NCI-H2029 treated with DMSO at 0.1 percent for 48 hours (cell line): ENCODE results near the gene SHROOM3.
"Not testable (repeated sequence)": the region's sequence is repeated elsewhere in the genome, so short reads cannot be mapped to it uniquely, and the experiment has no call there.

Source experiments
- DNase-seq: peaks from one replicate; lab custom pipeline; 2025; lab: John Stamatoyannopoulos, UW

The SHROOM3 gene

DNA sequence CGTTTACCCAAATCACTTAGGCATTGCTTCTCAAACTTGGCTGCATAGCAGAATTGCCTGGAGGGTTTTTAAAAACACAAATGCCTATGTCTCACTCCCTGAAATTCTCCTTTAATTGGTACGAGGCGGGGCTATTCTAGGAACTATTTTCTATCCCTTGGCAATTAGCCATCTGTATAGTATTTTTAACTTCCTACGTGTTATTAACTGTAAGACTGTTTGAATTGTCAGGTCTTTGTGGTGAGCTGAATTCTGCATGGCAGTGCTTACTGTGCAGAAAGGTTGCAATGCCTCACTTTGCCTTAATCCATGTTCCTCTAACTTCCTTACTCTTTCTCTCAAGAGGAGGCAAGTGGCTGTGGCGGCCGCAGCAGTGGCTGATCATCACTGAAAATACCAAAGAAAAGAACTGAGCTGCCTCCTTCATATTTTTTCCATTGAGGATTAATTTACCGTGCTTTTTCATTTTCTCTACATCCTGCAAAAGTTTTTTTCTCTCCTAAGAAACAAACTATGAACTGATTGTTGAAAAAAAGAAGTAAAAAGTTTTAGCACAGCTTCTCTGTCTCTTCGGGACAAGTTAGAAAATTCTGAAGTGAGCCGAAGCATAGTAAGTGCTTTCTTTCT, at the start of gene SHROOM3:
SHROOM3 (plus strand) TSS at position 329 of the 627 bp plus-strand sequence. CDS start 824 bp downstream, outside the sequence.
- DNase-seq = no peak

DNA sequence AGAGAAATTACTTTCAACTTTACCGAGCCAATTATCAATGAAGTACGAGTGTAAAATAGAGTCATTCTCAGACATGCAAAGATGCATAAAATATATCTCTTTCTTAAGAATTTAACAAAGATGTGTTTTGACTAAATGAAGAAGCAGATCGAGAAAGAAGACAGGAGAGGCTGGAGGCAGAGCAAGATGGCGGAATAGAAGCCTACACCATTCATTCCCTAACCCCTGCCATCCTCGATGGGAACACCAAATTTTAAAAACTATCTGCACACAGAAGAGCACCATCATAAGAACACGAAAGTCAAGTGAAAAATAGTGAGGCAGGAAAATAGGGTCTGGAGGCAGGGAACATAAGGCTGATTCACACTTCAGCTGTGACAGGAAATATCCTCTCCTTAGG, 49.1 kb upstream of the SHROOM3 start:
- DNase-seq = no peak

DNA sequence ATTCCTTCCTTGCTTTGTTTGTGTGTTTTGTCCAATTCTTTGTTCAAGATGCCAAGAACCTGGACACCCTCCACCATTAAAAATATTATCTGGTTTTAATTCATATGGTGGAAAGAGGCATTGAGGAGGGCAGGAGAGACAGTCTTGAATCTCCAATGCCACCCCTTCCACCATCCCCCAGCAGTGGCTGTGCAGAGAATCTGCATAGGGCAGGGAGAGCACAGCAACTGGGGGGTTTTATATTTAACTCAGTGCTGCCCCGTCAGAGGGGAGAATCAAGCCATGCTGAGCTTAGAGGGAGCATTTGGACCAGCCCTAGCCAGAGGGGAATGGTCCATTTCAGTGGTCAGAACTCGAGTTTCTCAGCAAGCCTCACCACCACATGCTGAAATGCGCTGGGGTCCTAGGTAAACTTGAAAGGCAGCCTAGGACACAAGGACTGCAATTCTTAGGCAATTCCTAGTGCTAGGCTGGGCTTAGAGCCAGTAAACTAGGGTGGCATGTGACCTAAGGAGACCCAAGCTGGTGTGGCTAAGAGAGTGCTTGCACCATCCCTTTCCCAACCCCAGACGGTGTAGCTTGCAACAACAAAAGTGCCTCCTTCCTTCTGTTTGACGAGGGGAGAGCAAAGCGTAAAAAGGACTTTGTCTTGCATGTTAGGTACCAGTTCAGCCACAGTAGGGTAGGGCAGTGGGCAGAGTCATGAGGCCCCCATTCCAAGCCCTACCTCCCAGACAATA, 48.3 kb upstream of the SHROOM3 start:
- no peak for DNase-seq

DNA sequence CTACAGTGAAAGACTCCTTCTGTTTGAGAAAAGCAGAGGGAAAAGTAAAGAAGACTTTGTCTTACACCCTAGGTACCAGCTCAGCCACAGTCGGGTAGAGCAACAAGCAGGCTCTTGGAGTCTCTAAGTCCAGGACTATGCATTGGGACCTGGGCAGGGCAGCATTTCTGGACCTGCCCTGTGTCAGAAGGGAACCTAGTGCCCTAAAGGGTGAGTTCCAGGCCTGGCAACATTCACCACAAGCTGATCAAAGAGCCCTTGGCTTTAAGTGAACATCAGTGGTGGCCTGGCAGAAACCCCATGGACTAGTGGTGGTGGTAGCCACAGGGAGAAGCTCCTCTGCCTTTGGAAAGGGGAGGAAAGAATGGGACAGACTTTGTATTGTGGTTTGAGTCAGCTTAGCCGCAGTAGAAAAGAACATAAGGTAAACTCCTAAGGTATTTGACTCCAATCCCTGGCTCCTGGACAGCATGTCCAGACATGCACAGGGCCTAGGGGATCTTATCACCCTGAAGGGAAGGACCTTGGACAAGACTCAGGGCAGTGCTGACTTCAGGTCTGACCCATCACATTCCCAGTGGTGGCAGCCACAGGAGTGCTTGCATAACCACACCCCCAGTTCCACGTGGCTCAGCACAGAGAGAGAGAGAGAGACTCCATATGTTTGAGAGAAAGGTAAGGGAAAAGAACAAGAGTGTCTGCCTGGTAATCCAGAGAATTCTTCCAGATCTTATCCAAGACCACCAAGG, 46.7 kb upstream of the SHROOM3 start:
- no peak for DNase-seq

DNA sequence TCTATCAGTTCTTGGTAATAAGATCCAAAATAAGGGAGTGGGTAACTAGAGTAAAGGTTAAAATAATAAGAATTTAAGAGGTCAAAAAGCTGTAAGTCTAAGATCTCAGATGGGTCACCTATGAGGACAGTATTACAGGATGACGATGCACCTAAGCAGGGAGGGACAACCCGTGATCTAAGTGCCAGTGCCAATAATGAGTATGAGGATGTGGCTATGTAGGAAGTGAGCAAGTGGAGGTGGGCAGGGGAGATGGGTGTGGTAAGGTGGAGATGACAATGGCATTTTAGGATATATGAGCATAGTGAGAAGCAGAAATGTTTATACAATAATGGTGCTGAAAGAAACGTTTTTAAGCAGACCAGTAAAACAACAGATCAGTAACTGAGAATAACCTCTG, 33.4 kb upstream of the SHROOM3 start:
- no peak for DNase-seq

DNA sequence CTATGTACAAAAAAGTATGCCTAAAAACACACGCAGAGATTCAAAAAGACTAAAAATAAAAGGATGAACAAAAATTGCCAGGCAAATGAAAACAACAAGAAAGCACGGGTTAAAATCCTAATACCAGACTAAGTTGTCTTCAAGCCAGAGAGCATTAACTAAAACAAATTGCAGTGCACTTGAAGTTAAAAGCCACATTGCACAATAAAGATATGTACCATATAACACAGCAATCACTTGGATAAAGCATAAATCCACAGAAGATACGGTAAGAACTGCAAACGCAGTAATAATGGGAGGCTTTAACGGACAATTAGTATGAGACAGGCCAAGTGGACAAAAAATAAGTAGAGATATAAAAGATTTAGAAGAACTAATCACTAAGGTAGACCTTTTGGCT, 28.9 kb upstream of the SHROOM3 start:
- no peak for DNase-seq

DNA sequence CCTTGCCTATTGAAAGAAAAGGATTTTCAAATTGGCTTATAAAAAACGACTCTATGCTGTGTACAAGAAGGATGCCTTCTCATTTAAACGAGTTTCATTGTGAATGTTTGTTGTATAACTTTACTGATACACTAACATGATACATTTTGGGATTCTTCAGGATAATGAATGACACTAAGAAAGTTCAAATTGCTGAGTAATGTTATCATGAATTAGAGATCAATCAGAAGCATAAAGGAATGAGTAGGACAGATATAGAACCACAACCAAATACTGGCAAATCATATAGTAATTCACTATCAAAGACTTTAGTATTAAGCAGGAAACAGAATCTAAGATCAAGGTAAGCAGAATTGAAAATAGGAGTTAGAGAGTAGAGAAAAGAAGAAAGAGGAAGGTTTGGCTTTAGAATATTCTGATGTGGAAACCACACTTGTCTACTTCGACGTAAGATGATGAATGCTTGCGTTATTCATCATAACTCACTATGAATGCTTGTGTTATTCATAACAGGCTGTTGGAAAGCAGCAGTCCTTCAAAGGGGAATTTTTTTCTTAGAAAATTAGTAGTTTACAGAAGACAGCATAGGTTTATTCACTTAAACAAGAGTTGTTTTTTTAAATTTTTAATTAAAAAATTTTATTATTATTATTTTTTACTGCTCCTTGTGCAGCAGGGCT, 27.4 kb upstream of the SHROOM3 start:
- no peak for DNase-seq

DNA sequence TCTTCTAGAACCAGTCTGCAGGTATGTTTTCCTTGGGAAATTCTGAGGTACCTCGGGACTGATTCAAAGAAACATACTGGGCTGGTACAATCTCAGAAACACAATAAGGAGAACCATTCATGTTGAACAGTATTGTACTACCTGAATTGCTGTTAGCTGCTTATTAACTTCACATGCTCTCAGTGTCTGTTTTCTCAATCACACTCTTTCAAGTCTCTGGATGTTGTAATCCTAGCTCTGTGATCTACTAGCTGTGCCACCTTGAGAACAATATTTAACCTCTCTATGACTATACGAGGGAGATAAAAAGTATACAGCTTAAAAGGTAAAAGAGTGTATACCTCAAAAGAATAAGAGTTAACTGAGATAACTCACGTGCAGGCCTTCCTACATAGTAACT, 24.4 kb upstream of the SHROOM3 start:
- no peak for DNase-seq

DNA sequence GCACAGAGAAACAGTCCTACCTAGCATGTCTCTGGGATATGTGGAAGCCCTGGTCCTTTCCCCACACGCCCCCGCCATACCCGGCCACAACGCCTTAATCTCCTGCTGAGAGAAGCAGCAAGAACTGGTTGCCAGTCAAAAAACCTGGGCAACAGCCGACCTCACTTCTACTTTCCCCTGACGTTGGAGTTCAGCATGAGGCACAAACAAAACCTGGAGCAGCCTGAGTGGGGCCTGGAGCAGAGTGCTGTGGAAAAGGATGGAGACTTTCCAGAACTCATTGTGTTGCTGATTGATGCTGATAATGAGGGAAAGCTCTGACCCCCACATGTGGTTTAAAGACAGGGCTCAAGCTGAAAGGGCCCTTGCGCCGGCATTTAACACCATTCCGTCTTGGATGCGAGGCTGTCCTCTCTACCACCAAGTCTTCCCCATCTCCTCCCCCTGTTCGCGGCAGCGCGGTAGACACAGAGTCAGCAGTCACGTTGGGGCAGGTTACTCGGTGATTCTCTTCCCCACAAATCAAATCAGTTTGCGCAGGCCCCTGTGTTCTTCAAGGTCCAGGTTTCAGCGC, 14.8 kb upstream of the SHROOM3 start:
- DNase-seq = no peak

DNA sequence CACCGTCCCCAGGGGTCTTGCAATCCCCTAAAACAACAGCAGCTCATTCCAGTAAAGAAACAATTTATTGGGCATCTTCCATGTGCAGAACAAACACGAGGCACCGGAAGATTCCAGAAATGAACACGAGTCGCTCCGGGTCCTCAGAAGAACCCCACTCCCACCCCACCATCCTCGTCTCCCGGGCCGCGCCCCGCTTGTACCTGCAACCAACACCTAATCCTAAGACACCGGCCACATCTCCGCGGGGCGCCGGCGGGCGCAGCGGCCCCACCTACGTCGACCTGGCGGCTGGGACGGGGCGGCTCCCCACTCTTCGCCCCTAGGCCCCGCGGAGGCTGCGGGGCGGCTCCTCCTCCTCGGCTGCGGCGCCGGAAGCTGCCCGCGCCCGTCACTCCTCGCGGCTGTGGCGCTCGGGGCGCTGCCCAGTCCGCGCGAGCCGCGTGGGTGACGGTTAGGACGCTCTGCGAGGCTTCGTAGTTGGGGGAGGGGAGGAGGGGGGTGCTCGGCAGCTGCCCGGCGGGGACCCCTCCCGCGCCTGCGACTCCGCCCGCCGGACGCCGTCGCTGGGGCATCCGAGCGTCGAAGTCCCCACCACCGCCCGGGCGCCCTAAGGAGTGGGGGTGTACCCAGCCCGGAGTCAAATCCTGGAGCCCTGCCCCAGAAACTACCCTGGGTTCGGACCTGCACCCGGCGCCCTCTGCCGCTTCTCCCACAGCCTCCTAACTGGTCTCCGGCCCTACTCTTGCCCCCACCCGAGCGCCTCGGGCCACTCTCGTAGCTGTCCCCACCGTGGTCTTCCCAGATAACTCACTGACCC, 14.1 kb upstream of the SHROOM3 start, which contains the start of gene CCDC158:
CCDC158 (minus strand) TSS at position 380 of the 820 bp plus-strand sequence. CDS start 17,934 bp downstream, outside the sequence.
- DNase-seq = no peak

DNA sequence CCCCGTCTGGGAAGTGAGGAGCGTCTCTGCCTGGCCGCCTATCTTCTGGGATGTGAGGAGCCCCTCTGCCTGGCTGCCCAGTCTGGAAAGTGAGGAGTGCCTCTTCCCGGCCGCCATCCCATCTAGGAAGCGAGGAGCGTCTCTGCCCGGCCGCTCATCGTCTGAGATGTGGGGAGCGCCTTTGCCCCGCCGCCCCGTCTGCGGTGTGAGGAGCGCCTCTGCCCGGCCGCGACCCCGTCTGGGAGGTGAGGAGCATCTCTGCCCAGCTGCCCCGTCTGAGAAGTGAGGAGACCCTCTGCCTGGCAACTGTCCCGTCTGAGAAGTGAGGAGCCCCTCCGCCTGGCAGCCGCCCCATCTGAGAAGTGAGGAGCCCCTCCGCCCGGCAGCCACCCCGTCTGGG, 11.9 kb upstream of the SHROOM3 start:
- DNase-seq = not testable (repeated sequence)

DNA sequence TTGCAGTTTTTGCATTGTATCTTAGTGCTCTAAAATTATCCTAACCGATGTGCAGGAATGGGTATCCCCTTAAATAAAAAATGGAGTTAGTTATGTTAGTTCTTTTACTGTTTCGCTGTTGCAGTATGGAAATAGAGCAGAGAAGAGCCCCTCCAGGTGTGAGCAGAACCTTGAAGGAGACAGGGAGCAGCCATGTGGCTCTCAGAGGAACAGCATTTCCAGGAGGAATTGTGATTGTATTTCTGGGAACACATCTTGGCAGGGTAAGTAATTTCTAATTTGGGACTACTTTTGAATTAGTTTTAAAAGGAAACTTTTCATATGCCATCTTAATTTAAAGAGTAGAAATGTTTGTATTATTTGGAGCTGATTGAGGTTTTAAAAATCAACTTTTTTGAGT, 8.8 kb upstream of the SHROOM3 start:
- no peak for DNase-seq

DNA sequence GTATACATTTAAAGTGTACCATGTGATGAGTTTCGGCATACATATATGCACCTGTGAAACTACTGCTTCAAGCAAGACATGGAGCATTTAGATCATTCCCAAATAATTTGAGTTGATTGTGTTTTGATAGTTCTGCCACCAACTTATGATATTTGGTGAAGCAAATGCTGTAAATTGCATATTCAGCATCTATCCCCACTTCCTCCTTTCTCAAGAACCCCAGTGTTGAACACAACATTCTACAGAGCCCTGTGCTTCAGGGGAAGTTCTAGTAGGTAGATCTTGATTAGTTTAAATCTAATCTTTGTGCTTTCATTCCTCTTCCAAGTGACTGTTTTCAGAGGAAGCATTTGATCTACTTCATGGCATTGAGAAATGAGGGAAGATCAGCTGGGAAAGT, 5.4 kb upstream of the SHROOM3 start:
- no peak for DNase-seq

DNA sequence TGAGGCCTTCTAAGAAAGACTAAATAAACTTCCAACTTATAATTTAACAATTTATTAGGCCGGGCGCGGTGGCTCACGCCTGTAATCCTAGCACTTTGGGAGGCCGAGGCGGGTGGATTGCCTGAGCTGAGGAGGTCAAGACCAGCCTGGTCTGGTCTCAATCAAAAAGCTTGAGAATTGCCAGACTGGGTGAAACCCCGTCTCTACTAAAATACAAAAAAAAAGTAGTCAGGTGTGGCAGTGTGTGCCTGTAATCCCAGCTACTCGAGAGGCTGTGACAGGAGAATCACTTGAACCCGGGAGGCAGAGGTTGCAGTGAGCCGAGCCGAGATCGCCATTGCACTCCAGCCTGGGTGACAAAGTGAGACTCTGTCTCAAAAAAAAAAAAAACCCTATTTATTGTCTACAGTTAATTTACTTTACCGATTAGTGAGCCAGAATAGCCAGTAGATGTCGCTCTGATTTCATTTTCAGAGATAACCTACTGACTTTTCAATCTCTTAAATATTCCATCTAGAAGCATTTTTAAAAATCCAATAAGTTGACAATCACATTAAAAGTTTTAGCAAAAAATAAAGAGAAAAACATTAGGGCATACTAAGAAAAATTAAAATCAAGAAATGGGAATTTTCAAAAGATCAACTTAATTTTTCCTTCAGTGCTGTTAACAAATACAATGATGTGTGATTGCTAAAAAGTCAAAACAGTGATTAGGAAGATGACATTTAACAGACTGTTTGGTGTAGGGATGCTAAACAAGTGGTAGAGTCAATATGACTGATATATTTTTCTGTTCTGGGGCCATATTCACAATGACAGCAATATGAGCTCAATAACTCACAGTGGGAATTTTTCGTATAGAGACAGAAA, 4.3 kb upstream of the SHROOM3 start:
- DNase-seq = peak; percentile 9

DNA sequence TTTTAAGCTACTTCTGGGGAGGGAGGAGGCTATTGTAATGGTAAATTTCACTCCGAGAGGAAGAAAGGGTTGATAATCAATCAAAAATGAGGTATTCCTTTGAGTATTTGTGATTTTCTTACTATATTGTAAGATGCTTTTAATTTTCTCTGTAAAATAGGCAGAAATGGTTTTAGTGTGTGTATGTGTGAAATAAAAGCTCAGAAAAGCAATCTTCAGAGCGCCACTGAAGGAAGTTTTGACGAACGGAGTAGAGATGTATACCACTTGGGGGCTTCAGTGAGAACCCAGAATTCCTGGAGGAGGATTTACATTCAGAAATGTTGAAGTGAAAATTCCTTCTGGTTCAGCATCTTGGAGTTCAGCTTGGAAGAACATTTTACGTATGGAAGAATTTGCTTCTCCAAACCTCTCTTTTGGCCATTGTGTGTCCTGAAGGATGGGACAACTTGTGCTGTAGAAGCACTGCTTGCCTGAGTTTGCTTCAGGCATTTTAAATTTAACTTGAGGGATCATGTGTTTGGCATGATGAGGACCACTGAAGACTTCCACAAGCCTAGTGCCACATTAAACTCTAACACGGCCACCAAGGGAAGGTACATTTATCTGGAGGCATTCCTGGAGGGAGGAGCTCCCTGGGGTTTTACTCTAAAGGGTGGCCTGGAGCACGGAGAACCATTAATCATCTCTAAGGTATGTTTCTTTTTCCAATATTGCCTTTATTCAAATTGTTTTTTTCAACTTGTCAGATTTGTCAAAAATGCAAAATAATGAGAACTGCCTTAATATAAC, 695 bp downstream of the SHROOM3 start:
- DNase-seq = no peak

DNA sequence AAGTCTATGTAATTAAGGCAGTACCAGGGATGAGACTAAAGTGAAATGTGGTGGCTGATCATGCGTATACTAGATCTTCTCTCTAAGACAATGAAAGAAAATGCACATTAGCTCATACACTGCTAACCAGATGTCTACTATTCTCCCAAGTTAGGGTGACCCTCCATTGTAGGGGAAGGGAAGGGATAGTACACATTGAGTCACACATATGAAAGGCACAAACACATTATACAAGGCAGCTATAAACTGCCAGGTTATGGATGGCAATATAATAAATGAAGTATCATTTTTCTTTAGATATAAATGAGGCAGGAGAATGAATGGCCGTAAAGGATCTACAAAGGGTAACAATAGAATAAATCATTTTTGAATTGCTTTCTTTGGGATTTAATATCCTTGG, 4.5 kb downstream of the SHROOM3 start:
- no peak for DNase-seq

DNA sequence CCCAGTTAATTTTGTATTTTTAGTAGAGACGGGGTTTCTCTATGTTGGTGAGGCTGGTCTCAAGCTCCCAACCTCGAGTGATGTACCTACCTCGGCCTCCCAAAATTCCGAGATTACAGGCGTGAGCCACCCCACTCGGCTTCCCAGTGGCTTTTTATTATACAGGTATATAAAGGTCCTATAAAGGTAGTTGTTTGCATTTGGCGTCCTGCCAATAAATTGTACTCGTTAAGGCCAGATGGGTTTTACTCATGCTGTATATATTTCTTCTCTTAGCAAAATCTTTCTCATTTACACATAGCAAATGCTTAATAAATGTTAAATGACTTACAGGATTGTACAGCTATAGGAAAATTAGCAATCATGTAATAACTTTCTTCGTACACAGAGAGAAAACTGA, 6.9 kb downstream of the SHROOM3 start:
- no peak for DNase-seq

DNA sequence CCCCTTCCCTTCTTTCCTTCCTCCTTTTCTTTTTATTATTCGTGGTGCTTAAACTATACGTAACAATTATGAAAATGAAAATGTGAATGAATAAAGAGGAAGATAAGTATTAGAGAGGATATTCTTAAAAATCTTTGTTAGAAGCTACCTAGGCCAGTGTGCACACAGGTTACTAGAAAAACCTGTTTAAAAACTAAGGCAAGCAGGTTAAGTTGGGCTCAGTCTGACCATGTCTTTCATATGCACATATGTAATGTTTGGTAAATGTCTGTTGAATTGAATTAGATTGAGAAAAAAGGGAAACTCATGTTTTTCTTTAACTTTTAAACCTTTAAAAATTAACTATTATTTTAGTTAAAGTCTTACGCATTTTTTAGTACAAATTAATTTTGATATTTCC, 7.8 kb downstream of the SHROOM3 start:
- DNase-seq = no peak

DNA sequence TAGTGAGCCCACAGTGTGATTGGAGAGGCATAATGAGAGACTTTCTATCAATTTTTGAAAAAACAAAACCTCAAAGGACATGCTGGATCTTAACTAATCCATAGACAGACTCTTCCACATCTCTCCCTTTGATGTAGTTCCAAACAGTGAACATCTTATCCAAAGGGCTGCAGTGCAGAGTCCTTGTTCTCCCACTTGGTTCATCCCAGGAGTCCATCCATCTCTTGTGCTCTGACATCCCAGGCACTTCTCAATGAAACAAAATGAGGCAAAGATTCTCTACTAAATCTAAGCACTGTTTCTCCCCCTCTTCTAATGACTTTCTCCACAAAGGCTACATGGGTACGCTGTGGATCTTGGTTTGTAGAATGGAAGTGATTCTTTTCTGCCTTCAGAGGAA, 8.3 kb downstream of the SHROOM3 start:
- no peak for DNase-seq
